ENCODE data around the gene MYT1. TPM values are rescaled to one million over a fixed set of nuclear protein-coding genes. Genes with fewer than 3 reads are reported as not detected.
"Not testable (repeated sequence)": the region's sequence is repeated elsewhere in the genome, so short reads cannot be mapped to it uniquely, and the experiment has no call there.

MYT1 gene
- total RNA-seq, 1 donor from 2014 or later, result not detected

- intact Hi-C loops (cut with micrococcal nuclease), result no loop called here
- no peak for DNase-seq
- no peaks in the 10 kb centered on the region for H3K9me3 Mint-ChIP-seq
- H3K4me1 Mint-ChIP-seq, result no peaks in the 10 kb centered on the region
- no peaks in the 10 kb centered on the region for H3K36me3 Mint-ChIP-seq (ENCODE audit: low read depth)
- no peak overlapping the region for H3K4me3 Mint-ChIP-seq
- H3K27ac Mint-ChIP-seq, result no peak overlapping the region
- H3K27me3 Mint-ChIP-seq, result no peaks in the 10 kb centered on the region
Measured at GRCh38 chr20:64180673-64181072, 16.4 kb downstream of the MYT1 start.

- H3K36me3 Mint-ChIP-seq (ENCODE audit: low read depth), result no peaks in the 10 kb centered on the region
- no peak for DNase-seq
- no peaks in the 10 kb centered on the region for H3K4me1 Mint-ChIP-seq
- H3K4me3 Mint-ChIP-seq, result no peak overlapping the region
- H3K9me3 Mint-ChIP-seq, result no peaks in the 10 kb centered on the region
- intact Hi-C loops (cut with micrococcal nuclease), result no loop called here
- no peak overlapping the region for H3K27ac Mint-ChIP-seq
- no peaks in the 10 kb centered on the region for H3K27me3 Mint-ChIP-seq
Measured at GRCh38 chr20:64181391-64181790, 17.1 kb downstream of the MYT1 start.

GRCh38 chr20:64182146-64182865 is 18.1 kb downstream of the MYT1 start:
- intact Hi-C loops (cut with micrococcal nuclease), result no loop called here
- Mint-ChIP-seq H3K27me3 (no peaks in the 10 kb centered on the region), H3K36me3 (ENCODE audit: low read depth) (no peaks in the 10 kb centered on the region), H3K27ac (no peak overlapping the region), H3K9me3 (no peaks in the 10 kb centered on the region), H3K4me3 (no peak overlapping the region), H3K4me1 (no peaks in the 10 kb centered on the region)
- no peak for DNase-seq

GRCh38 chr20:64183313-64183712 is 19.1 kb downstream of the MYT1 start:
- Mint-ChIP-seq H3K36me3 (ENCODE audit: low read depth) (no peaks in the 10 kb centered on the region), H3K4me1 (no peaks in the 10 kb centered on the region), H3K9me3 (no peaks in the 10 kb centered on the region), H3K4me3 (no peak overlapping the region), H3K27me3 (no peaks in the 10 kb centered on the region), H3K27ac (no peak overlapping the region)
- intact Hi-C loops (cut with micrococcal nuclease), result no loop called here
- no peak for DNase-seq

GRCh38 chr20:64184795-64185194 is 20.5 kb downstream of the MYT1 start:
- Mint-ChIP-seq H3K9me3 (no peaks in the 10 kb centered on the region), H3K4me1 (no peaks in the 10 kb centered on the region), H3K36me3 (ENCODE audit: low read depth) (no peaks in the 10 kb centered on the region), H3K27me3 (no peaks in the 10 kb centered on the region), H3K4me3 (no peak overlapping the region), H3K27ac (no peak overlapping the region)
- intact Hi-C loops (cut with micrococcal nuclease), result no loop called here
- DNase-seq, result no peak

- H3K27ac Mint-ChIP-seq, result no peak overlapping the region
Measured at GRCh38 chr20:64185276-64185900, 21.1 kb downstream of the MYT1 start.

GRCh38 chr20:64186071-64186598 is 21.9 kb downstream of the MYT1 start:
- Mint-ChIP-seq H3K27me3 (no peaks in the 10 kb centered on the region), H3K36me3 (ENCODE audit: low read depth) (no peaks in the 10 kb centered on the region), H3K4me3 (no peak overlapping the region), H3K9me3 (no peaks in the 10 kb centered on the region), H3K27ac (no peak overlapping the region), H3K4me1 (no peaks in the 10 kb centered on the region)
- DNase-seq, result no peak
- intact Hi-C loops (cut with micrococcal nuclease), result no loop called here

More at GRCh38 chr20:64185276-64185900, 21.1 kb downstream of the MYT1 start:
- Mint-ChIP-seq H3K4me3 (no peak overlapping the region), H3K36me3 (ENCODE audit: low read depth) (no peaks in the 10 kb centered on the region), H3K9me3 (no peaks in the 10 kb centered on the region), H3K4me1 (no peaks in the 10 kb centered on the region), H3K27me3 (no peaks in the 10 kb centered on the region)
- intact Hi-C loops (cut with micrococcal nuclease), result no loop called here
- no peak for DNase-seq

- H3K36me3 Mint-ChIP-seq (ENCODE audit: low read depth); H3K4me3 Mint-ChIP-seq; H3K4me1 Mint-ChIP-seq; intact Hi-C loops (cut with micrococcal nuclease); H3K9me3 Mint-ChIP-seq; H3K27ac Mint-ChIP-seq; DNase-seq; H3K27me3 Mint-ChIP-seq: not testable (repeated sequence)
Measured at GRCh38 chr20:64187213-64187612, 23.0 kb downstream of the MYT1 start.

- no peak overlapping the region for H3K4me3 Mint-ChIP-seq
- no peaks in the 10 kb centered on the region for H3K27me3 Mint-ChIP-seq
- H3K9me3 Mint-ChIP-seq, result no peaks in the 10 kb centered on the region
- no peaks in the 10 kb centered on the region for H3K36me3 Mint-ChIP-seq (ENCODE audit: low read depth)
- intact Hi-C loops (cut with micrococcal nuclease), result no loop called here
- no peak overlapping the region for H3K27ac Mint-ChIP-seq
- no peaks in the 10 kb centered on the region for H3K4me1 Mint-ChIP-seq
- no peak for DNase-seq
Measured at GRCh38 chr20:64188091-64188490, 23.8 kb downstream of the MYT1 start.

- Mint-ChIP-seq H3K9me3 (no peaks in the 10 kb centered on the region), H3K4me1 (no peaks in the 10 kb centered on the region)
Measured at GRCh38 chr20:64188682-64189529, 24.7 kb downstream of the MYT1 start.

GRCh38 chr20:64189530-64189966 is 25.3 kb downstream of the MYT1 start:
- Mint-ChIP-seq H3K4me3 (no peak overlapping the region), H3K27ac (no peak overlapping the region), H3K36me3 (ENCODE audit: low read depth) (no peaks in the 10 kb centered on the region), H3K9me3 (no peaks in the 10 kb centered on the region), H3K4me1 (no peaks in the 10 kb centered on the region), H3K27me3 (no peaks in the 10 kb centered on the region)
- no peak for DNase-seq
- intact Hi-C loops (cut with micrococcal nuclease), result no loop called here

More at GRCh38 chr20:64188682-64189529, 24.7 kb downstream of the MYT1 start:
- intact Hi-C loops (cut with micrococcal nuclease), result no loop called here
- H3K27me3 Mint-ChIP-seq, result no peaks in the 10 kb centered on the region
- H3K27ac Mint-ChIP-seq, result no peak overlapping the region
- H3K4me3 Mint-ChIP-seq, result no peak overlapping the region
- no peak for DNase-seq
- no peaks in the 10 kb centered on the region for H3K36me3 Mint-ChIP-seq (ENCODE audit: low read depth)

- no peaks in the 10 kb centered on the region for H3K27me3 Mint-ChIP-seq
- no peak for DNase-seq
- H3K4me3 Mint-ChIP-seq, result no peak overlapping the region
- H3K27ac Mint-ChIP-seq, result no peak overlapping the region
- H3K9me3 Mint-ChIP-seq, result no peaks in the 10 kb centered on the region
- H3K36me3 Mint-ChIP-seq (ENCODE audit: low read depth), result no peaks in the 10 kb centered on the region
- intact Hi-C loops (cut with micrococcal nuclease), result no loop called here
- no peaks in the 10 kb centered on the region for H3K4me1 Mint-ChIP-seq
Measured at GRCh38 chr20:64189986-64190385, 25.7 kb downstream of the MYT1 start.

- DNase-seq, result no peak
- Mint-ChIP-seq H3K4me3 (no peak overlapping the region), H3K9me3 (no peaks in the 10 kb centered on the region), H3K4me1 (no peaks in the 10 kb centered on the region), H3K27me3 (no peaks in the 10 kb centered on the region), H3K36me3 (ENCODE audit: low read depth) (no peaks in the 10 kb centered on the region), H3K27ac (no peak overlapping the region)
- intact Hi-C loops (cut with micrococcal nuclease), result no loop called here
Measured at GRCh38 chr20:64191002-64191401, 26.8 kb downstream of the MYT1 start.

- Mint-ChIP-seq H3K9me3 (no peaks in the 10 kb centered on the region), H3K4me3 (no peak overlapping the region), H3K4me1 (no peaks in the 10 kb centered on the region), H3K27me3 (no peaks in the 10 kb centered on the region), H3K27ac (no peak overlapping the region), H3K36me3 (ENCODE audit: low read depth) (no peaks in the 10 kb centered on the region)
- DNase-seq, result no peak
- intact Hi-C loops (cut with micrococcal nuclease), result no loop called here
Measured at GRCh38 chr20:64192406-64192805, 28.2 kb downstream of the MYT1 start.
